ENCODE data around the gene FCN1. TPM values are rescaled to one million over a fixed set of nuclear protein-coding genes. Genes with fewer than 3 reads are reported as not detected.

FCN1 gene
- polyA plus RNA-seq, 1 donor (not counting 4 experiments of a cell fraction or from before 2014, with no cell fraction given) = not detected

DNA sequence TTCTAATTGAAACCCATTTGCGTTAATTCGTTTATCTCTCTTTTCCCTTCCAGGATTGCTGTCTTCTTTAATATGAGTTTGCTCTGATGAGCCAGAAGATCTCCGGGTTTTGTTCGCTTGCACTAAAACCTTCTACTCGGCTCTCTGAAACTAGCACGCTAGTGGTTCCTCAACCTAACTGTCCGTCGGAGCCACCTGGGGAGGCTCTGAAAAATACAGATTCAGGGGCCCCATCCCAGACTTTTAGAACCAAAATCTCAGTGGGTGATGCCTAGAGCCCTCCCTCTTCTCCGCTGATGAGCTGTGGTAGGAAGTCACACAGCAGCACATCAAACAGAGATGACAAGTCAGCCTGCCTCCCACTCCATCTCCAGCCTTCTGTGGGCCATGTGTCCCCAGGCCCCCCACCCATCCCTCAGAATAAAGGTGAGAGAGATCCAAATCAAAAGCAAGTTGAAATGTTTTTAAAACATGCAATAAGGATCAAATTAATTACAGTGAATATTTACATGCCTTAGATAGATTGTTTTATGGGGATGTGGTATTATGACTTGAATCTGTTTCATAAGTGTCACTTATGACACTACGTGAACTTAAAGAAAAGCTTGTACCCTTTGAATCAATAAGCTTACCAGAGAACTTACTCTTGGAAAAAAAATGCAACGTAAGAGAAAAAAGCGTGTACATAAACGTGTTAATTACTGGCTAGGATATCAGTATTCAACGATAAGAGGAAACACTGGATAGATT is 20.7 kb downstream of the FCN1 start:
- no peak overlapping the region for H3K27ac ChIP-seq (ENCODE audit: control insufficient read depth, insufficient read depth, low read length)
- no peaks in the 10 kb centered on the region for H3K79me2 ChIP-seq (ENCODE audit: control insufficient read depth, insufficient read depth, low read length)
- H2AFZ ChIP-seq (ENCODE audit: control insufficient read depth, low read length) = no peak overlapping the region
- no peaks in the 10 kb centered on the region for H3K9me3 ChIP-seq (ENCODE audit: control insufficient read depth, low read depth, low read length)
- H3K36me3 ChIP-seq (ENCODE audit: control insufficient read depth in 2 of 2, extremely low read depth in 1 of 2, insufficient read depth in 2 of 2, low read length in 2 of 2) = no peaks in the 10 kb centered on the region
- no peak overlapping the region for H3K9ac ChIP-seq (ENCODE audit: control insufficient read depth, extremely low read depth, insufficient read depth, low read length)
- no peaks in the 10 kb centered on the region for H4K20me1 ChIP-seq (ENCODE audit: control insufficient read depth, extremely low read depth, insufficient read depth, low read length)
- FAIRE-seq (no peak), DNase-seq (ENCODE audit: low read depth, low spot score) (no peak)
- H3K4me1 ChIP-seq (ENCODE audit: control insufficient read depth, extremely low read depth, insufficient read depth, low read length) = peaks cover 3% of the 10 kb centered on the region
- no peak overlapping the region for H3K4me3 ChIP-seq (ENCODE audit: control insufficient read depth in 2 of 3, extremely low read depth in 1 of 3, insufficient read depth in 2 of 3, low read depth in 1 of 3, low read length in 3 of 3)
- TF ChIP-seq, protein P1, sequence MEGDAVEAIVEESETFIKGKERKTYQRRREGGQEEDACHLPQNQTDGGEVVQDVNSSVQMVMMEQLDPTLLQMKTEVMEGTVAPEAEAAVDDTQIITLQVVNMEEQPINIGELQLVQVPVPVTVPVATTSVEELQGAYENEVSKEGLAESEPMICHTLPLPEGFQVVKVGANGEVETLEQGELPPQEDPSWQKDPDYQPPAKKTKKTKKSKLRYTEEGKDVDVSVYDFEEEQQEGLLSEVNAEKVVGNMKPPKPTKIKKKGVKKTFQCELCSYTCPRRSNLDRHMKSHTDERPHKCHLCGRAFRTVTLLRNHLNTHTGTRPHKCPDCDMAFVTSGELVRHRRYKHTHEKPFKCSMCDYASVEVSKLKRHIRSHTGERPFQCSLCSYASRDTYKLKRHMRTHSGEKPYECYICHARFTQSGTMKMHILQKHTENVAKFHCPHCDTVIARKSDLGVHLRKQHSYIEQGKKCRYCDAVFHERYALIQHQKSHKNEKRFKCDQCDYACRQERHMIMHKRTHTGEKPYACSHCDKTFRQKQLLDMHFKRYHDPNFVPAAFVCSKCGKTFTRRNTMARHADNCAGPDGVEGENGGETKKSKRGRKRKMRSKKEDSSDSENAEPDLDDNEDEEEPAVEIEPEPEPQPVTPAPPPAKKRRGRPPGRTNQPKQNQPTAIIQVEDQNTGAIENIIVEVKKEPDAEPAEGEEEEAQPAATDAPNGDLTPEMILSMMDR (optimal IDR thresholded peaks at IDR 0.05 in 1 of 3, IDR thresholded peaks at IDR 0.05 in 1 of 3, conservative IDR thresholded peaks at IDR 0.05 in 1 of 3; ENCODE audit: extremely low read depth in 1 of 3, insufficient read depth in 2 of 3, low read length in 3 of 3) = no peak
- TF ChIP-seq EZH2 (IDR thresholded peaks at IDR 0.05; ENCODE audit: low read length) = no peak
- H3K4me2 ChIP-seq (ENCODE audit: control insufficient read depth, extremely low read depth, insufficient read depth, low read depth, low read length) = no peak overlapping the region
- dilution Hi-C loops (cut with MboI; ENCODE audit: extremely low pct_ligation_motif_present, low sequenced_read_pairs) = no loop called here
- no peaks in the 10 kb centered on the region for H3K9me1 ChIP-seq (ENCODE audit: control insufficient read depth, extremely low read depth, insufficient read depth, low read length)
- peaks cover 9% of the 10 kb centered on the region for H3K27me3 ChIP-seq (ENCODE audit: control insufficient read depth, extremely low read depth, insufficient read depth, low read length)

DNA sequence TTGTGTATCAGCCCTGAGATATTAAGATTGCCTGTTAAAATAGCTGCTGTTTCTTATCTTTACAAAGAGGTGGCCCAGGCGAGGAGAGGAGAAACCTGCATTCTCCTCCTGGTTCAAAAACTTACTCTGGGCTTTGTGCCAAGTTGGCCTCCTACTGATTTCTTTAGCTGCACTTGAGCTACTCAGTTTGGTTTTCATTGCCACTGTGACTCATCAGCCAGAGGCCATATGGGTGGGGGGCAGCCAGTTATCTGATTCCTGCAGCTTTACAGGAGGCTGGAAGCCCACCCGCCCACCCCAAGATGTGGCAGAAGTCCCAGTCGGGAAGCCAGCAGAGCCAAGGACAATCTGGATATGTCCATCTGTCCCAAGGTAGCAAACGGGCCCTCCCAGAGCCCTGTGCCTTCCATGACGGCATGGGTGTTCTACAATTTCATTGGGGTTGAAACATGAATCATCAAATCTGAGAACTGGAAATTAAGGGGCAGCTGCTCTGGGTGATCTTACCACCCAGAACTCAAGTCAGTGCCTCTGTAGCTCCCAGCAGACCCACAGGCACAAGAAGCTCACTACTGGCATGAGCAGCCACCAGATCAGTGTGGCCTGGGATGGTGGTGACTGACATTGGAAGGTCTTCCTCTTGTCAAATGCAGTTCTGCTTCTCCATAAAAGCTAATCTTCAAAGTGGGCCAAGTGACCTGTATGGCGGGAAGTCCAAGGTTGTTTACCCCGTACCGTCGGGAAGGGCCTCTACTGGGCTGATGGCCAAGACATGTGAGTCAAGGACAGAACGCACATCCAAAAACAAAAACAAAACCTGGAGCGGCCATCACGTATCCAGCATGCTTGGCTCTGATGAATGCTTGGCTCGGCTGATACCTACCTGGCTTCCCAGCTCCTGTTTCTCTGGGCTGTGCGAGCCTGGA is 21.5 kb downstream of the FCN1 start:
- H3K79me2 ChIP-seq (ENCODE audit: control insufficient read depth, insufficient read depth, low read length) = no peaks in the 10 kb centered on the region
- dilution Hi-C loops (cut with MboI; ENCODE audit: extremely low pct_ligation_motif_present, low sequenced_read_pairs) = no loop called here
- H3K9me1 ChIP-seq (ENCODE audit: control insufficient read depth, extremely low read depth, insufficient read depth, low read length) = no peaks in the 10 kb centered on the region
- H3K4me3 ChIP-seq (ENCODE audit: control insufficient read depth in 2 of 3, extremely low read depth in 1 of 3, insufficient read depth in 2 of 3, low read depth in 1 of 3, low read length in 3 of 3) = no peak overlapping the region
- H3K9ac ChIP-seq (ENCODE audit: control insufficient read depth, extremely low read depth, insufficient read depth, low read length) = no peak overlapping the region
- FAIRE-seq (no peak), DNase-seq (ENCODE audit: low read depth, low spot score) (no peak)
- H4K20me1 ChIP-seq (ENCODE audit: control insufficient read depth, extremely low read depth, insufficient read depth, low read length) = no peaks in the 10 kb centered on the region
- no peak for TF ChIP-seq EZH2 (IDR thresholded peaks at IDR 0.05; ENCODE audit: low read length)
- TF ChIP-seq, protein P1 (optimal IDR thresholded peaks at IDR 0.05 in 1 of 3, IDR thresholded peaks at IDR 0.05 in 1 of 3, conservative IDR thresholded peaks at IDR 0.05 in 1 of 3; ENCODE audit: extremely low read depth in 1 of 3, insufficient read depth in 2 of 3, low read length in 3 of 3) = no peak
- peaks cover 9% of the 10 kb centered on the region for H3K27me3 ChIP-seq (ENCODE audit: control insufficient read depth, extremely low read depth, insufficient read depth, low read length)
- H3K4me2 ChIP-seq (ENCODE audit: control insufficient read depth, extremely low read depth, insufficient read depth, low read depth, low read length) = no peak overlapping the region
- no peaks in the 10 kb centered on the region for H3K36me3 ChIP-seq (ENCODE audit: control insufficient read depth in 2 of 2, extremely low read depth in 1 of 2, insufficient read depth in 2 of 2, low read length in 2 of 2)
- no peaks in the 10 kb centered on the region for H3K9me3 ChIP-seq (ENCODE audit: control insufficient read depth, low read depth, low read length)
- H2AFZ ChIP-seq (ENCODE audit: control insufficient read depth, low read length) = no peak overlapping the region
- peaks cover 3% of the 10 kb centered on the region for H3K4me1 ChIP-seq (ENCODE audit: control insufficient read depth, extremely low read depth, insufficient read depth, low read length)
- H3K27ac ChIP-seq (ENCODE audit: control insufficient read depth, insufficient read depth, low read length) = no peak overlapping the region

Data from keratinocyte (primary cell).